BJ (cell line): Measurements from ENCODE around the gene PEF1. TPM values are rescaled to one million over a fixed set of nuclear protein-coding genes. Genes with fewer than 3 reads are reported as not detected.

ENCODE experiments used
- CTCF ChIA-PET: fragments of 350-600 bp; formaldehyde crosslinking; extraction: SDS; loops from one replicate; lab custom pipeline; 2021; ENCODE audit warnings: antibody characterized with exemption, inconsistent platforms; lab: Yijun Ruan, JAX
- POLR2A ChIA-PET: fragments of 300-600 bp; sonication (Branson Sonifier 250); formaldehyde crosslinking; extraction: SDS; loops from one replicate; lab custom pipeline; 2021; ENCODE audit warnings: antibody characterized with exemption; lab: Charles Lee
- DNase-seq: peaks from one replicate; pipeline ENCODE4 v3.0.0-alpha.2; 2011; ENCODE audit warnings: low read depth
- H3K27me3 ChIP-seq: 2 replicates; pipeline ENCODE4 v1.6.0; 2011; ENCODE audit warnings: low read length; ENCODE audit not compliant: control insufficient read depth, insufficient read depth
- H3K36me3 ChIP-seq: 2 replicates; pipeline ENCODE4 v1.5.1; 2011; ENCODE audit warnings: low read length; ENCODE audit not compliant: control insufficient read depth, insufficient read depth
- H3K4me3 ChIP-seq: 2 replicates; pipeline ENCODE4 v1.5.1; 2011; ENCODE audit warnings: low read depth, mild to moderate bottlenecking, control low read depth, low read length
- CTCF ChIP-seq: IDR thresholded peaks from 2 replicates; pipeline ENCODE4 v1.5.1; 2011; ENCODE audit warnings: low read depth, mild to moderate bottlenecking, control low read depth, inconsistent platforms, low read length, moderate library complexity; ENCODE audit not compliant: insufficient read depth
- polyA plus RNA-seq: library from polyadenylated mRNA; depleted of rRNA; stranded (reverse); fragments of >200 nt; gene quantifications from 2 replicates; pipeline ENCODE4 v1.2.3, GENCODE V29; 2011; rRNA removed

Gene PEF1
- polyA plus RNA-seq, 1 experiment = 145 TPM

DNA sequence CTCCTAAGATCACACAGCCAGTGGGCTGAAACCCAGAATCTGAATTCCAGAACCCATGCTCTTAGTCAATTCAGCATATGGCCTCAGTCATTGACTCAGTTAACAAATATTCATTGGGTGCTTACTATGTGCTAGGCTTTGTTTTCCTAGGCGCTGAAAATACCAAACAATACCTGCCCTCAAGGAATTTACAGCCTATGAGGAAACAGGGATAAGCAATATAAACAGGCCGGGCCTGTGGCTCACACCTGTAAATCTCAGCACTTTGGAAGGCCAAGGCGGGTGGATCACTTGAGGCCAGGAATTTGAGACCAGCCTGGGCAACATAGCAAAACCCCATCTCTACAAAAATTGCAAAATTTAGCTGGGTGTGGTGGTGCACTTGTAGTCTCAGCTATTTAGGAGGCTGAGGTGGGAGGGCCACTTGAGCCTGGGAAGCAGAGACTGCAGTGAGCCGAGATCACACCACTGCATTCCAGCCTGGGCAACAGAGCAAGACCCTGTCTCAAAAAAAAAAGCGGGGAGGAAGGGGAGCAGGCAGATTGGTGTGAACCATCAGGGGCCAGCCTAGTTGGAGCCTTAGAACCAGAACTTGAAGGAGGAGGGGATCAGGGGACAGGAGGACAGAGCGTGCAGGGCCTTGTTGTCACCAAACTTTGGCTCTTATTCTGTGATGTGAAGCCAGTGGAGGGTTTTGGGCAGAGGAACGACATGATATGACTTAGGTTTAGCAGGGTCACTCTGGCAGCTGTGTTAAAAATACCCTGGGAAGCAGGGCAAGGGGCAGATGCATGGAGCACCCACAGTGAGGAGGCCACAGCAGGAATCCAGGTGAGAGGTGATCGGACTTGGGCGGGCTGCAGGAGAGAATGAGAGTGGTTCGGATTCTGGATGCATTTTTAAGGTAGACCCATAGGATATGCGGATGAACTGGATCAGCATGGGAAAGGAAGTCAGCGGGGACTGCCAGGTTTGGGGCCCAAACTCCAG is 62.6 kb downstream of the PEF1 start:
- POLR2A ChIA-PET = no interaction called here
- CTCF ChIA-PET = interaction anchor here (1.2 to 19.4 kb wide), 5 partner anchors 10 to 207 kb away, joined by 3 to 366 read pairs (median 4); partner anchors contain the start of gene TINAGL1
- H3K27me3 ChIP-seq = no peaks in the 10 kb centered on the region
- no peak for TF ChIP-seq CTCF
- H3K36me3 ChIP-seq = peaks cover 11% of the 10 kb centered on the region
- no peak for DNase-seq
- no peak overlapping the region for H3K4me3 ChIP-seq

- ChIA-PET CTCF (interaction anchor here (0.7 to 19.4 kb wide), 9 partner anchors 8 to 208 kb away, joined by 3 to 366 read pairs (median 3); partner anchors contain the start of gene TINAGL1), POLR2A (interaction anchor here (0.5 kb wide), 2 partner anchors 126 to 609 kb away, joined by 3 read pairs; no protein-coding TSS in a partner anchor)
- DNase-seq = no peak
- TF ChIP-seq CTCF = no peak
- Histone ChIP-seq H3K27me3 (no peaks in the 10 kb centered on the region), H3K36me3 (peaks cover 11% of the 10 kb centered on the region), H3K4me3 (no peak overlapping the region)
Observed at GRCh38 chr1:31580891-31581603, 63.6 kb downstream of the PEF1 start.

DNA sequence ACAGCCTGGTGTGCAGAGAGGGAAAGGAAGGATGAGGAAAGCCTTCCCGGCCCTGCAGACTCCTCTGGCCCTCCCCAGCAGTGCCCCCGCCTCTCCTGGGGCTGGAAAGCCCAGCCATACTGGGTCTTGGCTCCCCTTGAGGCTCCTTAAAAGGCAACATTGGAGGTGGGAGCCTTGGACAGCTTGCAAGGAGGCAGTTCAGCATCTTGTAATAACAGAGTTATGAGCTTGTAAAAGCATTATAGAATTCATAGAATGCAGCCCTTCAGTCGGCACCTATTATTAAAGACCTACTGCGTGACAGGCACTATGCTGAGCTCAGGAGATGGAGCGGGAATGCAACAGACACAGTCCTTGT is 64.2 kb downstream of the PEF1 start:
- TF ChIP-seq CTCF = no peak
- DNase-seq = no peak

More for the DNA sequence above, 64.2 kb downstream of the PEF1 start:
- Histone ChIP-seq H3K27me3 (no peaks in the 10 kb centered on the region), H3K4me3 (no peak overlapping the region), H3K36me3 (peaks cover 10% of the 10 kb centered on the region)
- ChIA-PET POLR2A (interaction anchor here (0.5 kb wide), 1 partner anchor 127 kb away, joined by 3 read pairs; no protein-coding TSS in a partner anchor), CTCF (interaction anchor here (0.8 to 19.4 kb wide), 4 partner anchors 8 to 185 kb away, joined by 3 to 366 read pairs (median 3); partner anchors contain the start of gene TINAGL1)

Other genes with a start within 250 kb of the PEF1 start
- 73.7 and 109 TPM in 2 replicates for gene SERINC2, start 231.7 kb downstream of the PEF1 start, polyA plus RNA-seq
- gene TINAGL1, start 68.4 kb downstream of the PEF1 start, polyA plus RNA-seq = 32.6 and 39.0 TPM in 2 replicates
- gene HCRTR1, start 27.2 kb downstream of the PEF1 start, polyA plus RNA-seq = not detected in 2 replicates
- gene COL16A1, start 59.1 kb upstream of the PEF1 start, polyA plus RNA-seq = 88.3 and 123 TPM in 2 replicates
- gene ADGRB2, start 119.5 kb upstream of the PEF1 start, polyA plus RNA-seq = 6.4 and 9.2 TPM in 2 replicates
- gene SPOCD1, start 171.1 kb upstream of the PEF1 start, polyA plus RNA-seq = 92.8 and 169 TPM in 2 replicates